Neutrophil (primary cell): ENCODE data around the gene ITGAE.

Experiments used
- H3K27ac ChIP-seq: fragments of 200-600 bp; sonication (generic); 2 replicates; pipeline ENCODE4 v1.5.1; 2016; ENCODE audit warnings: mild to moderate bottlenecking, moderate library complexity
- H3K27me3 ChIP-seq: fragments of 200-600 bp; sonication (generic); 2 replicates; pipeline ENCODE4 v1.6.0; 2016; ENCODE audit warnings: mild to moderate bottlenecking
- H3K36me3 ChIP-seq: fragments of 200-600 bp; sonication (generic); 2 replicates; pipeline ENCODE4 v1.5.1; 2017
- H3K4me1 ChIP-seq, 2 experiments: fragments of 200-600 bp in 1 of 2; sonication (generic) in 1 of 2; 1 replicate in 1 of 2; 2 replicates in 1 of 2; pipeline versions ENCODE4 v1.5.1 to v1.6.1; 2013 to 2016; ENCODE audit warnings: low read depth in 1 of 2, low read length in 1 of 2, mild to moderate bottlenecking in 1 of 2, moderate library complexity in 1 of 2; ENCODE audit not compliant: control insufficient read depth in 1 of 2, insufficient read depth in 1 of 2
- H3K4me3 ChIP-seq, 2 experiments: fragments of 200-600 bp in 1 of 2; sonication (generic) in 1 of 2; 1 replicate in 1 of 2; 2 replicates in 1 of 2; pipeline ENCODE4 v1.5.1; 2013 to 2016; ENCODE audit warnings: low read depth in 1 of 2, low read length in 1 of 2, mild to moderate bottlenecking in 1 of 2, moderate library complexity in 1 of 2
- H3K9me3 ChIP-seq: fragments of 200-600 bp; sonication (generic); 2 replicates; pipeline ENCODE4 v1.5.1; 2016
- CTCF ChIP-seq: fragments of 200-600 bp; sonication (generic); IDR thresholded peaks from 2 replicates; pipeline ENCODE4 v1.5.1; 2016; ENCODE audit warnings: antibody characterized with exemption

ITGAE gene

DNA sequence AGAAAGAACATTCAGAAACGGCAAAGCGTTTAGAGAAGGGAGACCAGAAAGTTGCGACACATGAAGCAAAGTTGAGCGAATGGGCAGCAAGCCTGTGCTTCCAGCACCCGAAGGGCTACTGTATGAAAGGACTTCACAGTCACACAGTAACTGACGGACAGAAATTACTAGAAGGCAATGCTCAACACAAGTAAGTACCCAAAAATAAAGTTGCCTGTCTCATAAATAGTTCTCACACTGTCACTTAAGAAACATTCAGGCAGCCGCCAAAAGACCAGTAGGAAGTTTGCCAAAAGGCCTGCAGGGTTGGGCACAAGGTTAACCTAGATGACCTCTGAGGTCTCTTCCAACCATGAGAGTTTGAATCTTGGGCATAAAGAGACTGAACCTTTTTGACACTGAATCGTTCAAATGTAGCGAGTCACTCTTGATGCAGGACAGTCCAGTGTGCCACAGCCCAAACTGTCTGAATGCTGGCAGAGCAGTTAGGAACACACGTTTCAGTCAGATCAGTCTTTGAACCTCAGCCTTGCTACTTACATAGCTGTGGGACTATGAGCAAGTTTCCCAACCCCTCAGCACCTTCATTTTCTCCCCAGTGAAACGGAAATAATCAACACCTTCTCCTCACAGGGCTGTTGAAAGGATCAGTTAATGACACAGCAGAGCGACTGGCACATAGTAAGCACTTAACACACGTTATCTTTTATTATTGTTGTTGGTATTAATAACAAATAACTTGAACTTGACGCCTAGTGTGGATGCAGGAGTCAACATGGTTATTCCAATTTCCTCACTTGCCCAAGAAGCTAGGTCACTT, 34.6 kb upstream of the ITGAE start:
- TF ChIP-seq CTCF = no peak
- no peaks in the 10 kb centered on the region for H3K9me3 ChIP-seq
- peak overlapping the region; percentile 66 for H3K27ac ChIP-seq
- H3K4me1 ChIP-seq = peaks cover 37 to 38% of the 10 kb centered on the region in 2 experiments
- peaks cover 29% of the 10 kb centered on the region for H3K36me3 ChIP-seq
- no peaks in the 10 kb centered on the region for H3K27me3 ChIP-seq
- no peak overlapping the region for H3K4me3 ChIP-seq

DNA sequence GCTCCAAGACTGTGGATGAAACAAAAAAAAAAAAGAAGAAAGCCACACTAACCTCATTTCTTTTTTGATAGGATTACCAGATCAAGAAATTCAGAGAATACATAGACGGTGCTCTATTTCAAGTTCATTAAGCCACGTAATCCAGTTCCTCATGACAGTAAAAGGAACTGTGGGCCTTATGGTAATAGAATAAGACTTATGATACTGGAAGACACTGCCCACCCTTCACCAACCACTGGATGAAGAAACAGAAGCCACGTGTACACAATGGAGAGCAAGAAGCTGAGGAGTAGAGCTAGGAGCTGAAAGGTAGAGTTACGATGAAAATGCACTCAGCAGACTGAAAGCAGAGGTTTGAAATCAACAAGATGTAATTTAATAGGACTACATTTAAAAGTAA, 33.8 kb upstream of the ITGAE start:
- no peak for TF ChIP-seq CTCF
- peak overlapping the region; percentile 66 for H3K27ac ChIP-seq
- H3K9me3 ChIP-seq = no peaks in the 10 kb centered on the region
- no peaks in the 10 kb centered on the region for H3K27me3 ChIP-seq
- H3K4me1 ChIP-seq = peaks cover 30 to 31% of the 10 kb centered on the region in 2 experiments
- H3K4me3 ChIP-seq = no peak overlapping the region
- H3K36me3 ChIP-seq = peaks cover 30% of the 10 kb centered on the region

DNA sequence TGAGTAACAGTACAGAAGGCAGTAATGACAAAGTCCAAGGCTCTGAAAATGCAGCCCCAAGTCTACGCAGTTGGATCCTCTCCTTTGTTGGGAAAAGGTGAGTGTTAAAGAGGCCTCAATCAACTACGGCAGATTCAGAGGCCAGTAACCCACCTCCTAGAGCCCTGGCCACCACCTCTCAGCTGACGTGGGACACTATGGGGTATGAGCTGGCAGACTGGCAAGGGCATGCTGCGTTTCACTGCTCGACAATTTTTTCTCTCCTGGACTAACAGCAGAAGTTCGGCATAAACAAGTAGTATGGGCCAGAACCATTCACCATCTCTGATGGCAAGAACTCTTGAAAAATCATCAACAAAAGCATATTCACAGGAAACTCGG, 27.9 kb upstream of the ITGAE start:
- Histone ChIP-seq H3K36me3 (peaks cover 55% of the 10 kb centered on the region), H3K4me1 (peaks cover 1 to 5% of the 10 kb centered on the region in 2 experiments), H3K9me3 (no peaks in the 10 kb centered on the region), H3K27ac (no peak overlapping the region), H3K27me3 (no peaks in the 10 kb centered on the region), H3K4me3 (no peak overlapping the region)
- no peak for TF ChIP-seq CTCF

- Histone ChIP-seq H3K4me1 (no peaks in the 10 kb centered on the region), H3K4me3 (no peak overlapping the region), H3K36me3 (peaks cover 60% of the 10 kb centered on the region), H3K9me3 (no peaks in the 10 kb centered on the region), H3K27ac (no peak overlapping the region), H3K27me3 (no peaks in the 10 kb centered on the region)
- TF ChIP-seq CTCF = no peak
These were observed 27.3 kb upstream of the ITGAE start for GRCh38 chr17:3828151-3828851.

DNA sequence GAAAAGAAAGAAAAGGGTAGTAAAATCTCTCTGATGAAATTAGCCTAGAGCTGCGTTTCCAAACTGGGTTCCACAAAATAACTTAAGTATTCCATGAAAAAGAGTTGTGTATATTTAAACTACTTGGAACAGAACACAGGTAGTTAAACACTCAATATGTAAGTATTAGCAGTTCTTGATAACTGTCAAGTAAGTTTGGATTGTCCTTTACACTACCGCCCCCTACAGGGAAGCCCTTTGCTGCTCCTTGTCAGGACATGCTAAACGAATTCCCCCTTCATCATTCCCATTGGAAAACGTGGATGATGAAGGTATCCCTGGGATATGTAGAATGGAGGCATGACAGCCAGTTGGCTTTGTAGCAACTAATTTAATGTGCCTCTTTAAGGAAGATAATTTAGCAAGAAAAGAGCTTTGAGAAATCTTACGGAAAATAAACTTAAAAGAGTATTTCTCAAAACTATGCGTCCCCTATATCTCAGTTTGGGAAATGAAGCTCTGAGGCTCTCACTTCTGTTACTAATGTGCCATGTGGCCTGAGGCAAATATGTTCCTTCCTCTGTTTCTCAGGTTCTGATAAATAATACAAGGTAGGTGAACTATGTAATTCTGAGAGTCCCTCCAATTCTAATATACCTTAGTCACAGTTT, 26.3 kb upstream of the ITGAE start:
- no peaks in the 10 kb centered on the region for H3K4me1 ChIP-seq

More for the DNA sequence above, 26.3 kb upstream of the ITGAE start:
- Histone ChIP-seq H3K9me3 (no peaks in the 10 kb centered on the region), H3K4me3 (no peak overlapping the region), H3K27ac (peak overlapping the region; percentile 29), H3K27me3 (no peaks in the 10 kb centered on the region), H3K36me3 (peaks cover 71% of the 10 kb centered on the region)
- peak; percentile 55 for TF ChIP-seq CTCF
